Measurements from ENCODE around the gene GABRR3.

- TF ChIP-seq YY1 (IDR thresholded peaks at IDR 0.05; ENCODE audit: insufficient read depth, insufficient read length) (no peak), SUZ12 (IDR thresholded peaks at IDR 0.05; ENCODE audit: extremely low read depth, insufficient read depth, insufficient read length) (no peak)
Observed at GRCh38 chr3:97981886-97982285, 53.2 kb downstream of the GABRR3 start.
